Measurements from ENCODE around the gene OTX2. TPM values are rescaled to one million over a fixed set of nuclear protein-coding genes. Genes with fewer than 3 reads are reported as not detected.

Gene OTX2
- total RNA-seq, 1 experiment from 2014 or later: not detected

DNA sequence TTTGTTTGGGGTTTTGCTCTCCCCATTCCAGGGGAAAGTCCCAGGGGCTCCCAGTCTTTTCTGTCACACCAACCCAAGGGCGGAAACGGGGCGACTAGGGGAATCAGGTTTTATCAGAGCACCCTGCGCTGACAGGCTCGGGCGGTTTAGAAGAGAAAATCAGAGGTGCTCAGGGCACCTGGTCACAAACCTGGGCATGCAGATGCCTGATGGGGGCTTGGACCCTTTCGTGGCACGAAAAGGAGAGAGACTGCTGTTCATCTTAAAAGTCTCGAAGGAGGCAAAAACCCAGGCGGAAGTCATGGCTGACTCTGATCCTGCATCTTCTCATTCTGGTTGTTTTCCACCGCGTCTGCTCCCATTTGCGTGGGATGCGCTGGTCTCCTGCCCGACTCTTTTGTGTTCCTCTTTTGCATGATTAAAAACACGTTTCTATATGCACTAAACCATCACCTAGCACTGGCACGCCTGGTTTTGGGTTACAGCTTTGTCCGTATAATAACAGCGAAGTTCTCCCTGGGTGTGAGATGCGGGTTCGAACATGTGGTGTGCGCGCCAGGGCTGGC lies 13.2 kb downstream of the OTX2 start:
- no peak for DNase-seq (ENCODE audit: low read depth)

GRCh38 chr14:56796259-56796658 lies 14.0 kb downstream of the OTX2 start:
- no peak for DNase-seq (ENCODE audit: low read depth)

DNA sequence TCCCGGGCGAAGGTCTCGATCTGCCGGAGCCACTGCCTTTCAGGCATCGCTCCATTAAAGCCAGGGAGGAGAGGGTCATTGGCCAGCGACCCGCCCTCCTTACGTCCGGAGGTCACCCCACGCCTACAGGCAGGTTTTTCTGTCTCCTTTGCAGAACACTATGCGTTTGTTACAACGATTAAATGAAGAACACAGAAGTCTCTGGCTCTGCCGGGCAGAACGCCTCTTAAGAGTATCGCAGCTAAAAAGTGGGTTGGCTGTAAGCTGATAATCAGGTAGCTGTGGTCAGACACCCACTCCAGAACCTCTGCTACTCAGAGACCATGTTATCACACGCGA lies 15.0 kb downstream of the OTX2 start:
- no peak for DNase-seq (ENCODE audit: low read depth)

- no peak for DNase-seq (ENCODE audit: low read depth)
Observed at GRCh38 chr14:56794557-56795283, 15.6 kb downstream of the OTX2 start.

DNA sequence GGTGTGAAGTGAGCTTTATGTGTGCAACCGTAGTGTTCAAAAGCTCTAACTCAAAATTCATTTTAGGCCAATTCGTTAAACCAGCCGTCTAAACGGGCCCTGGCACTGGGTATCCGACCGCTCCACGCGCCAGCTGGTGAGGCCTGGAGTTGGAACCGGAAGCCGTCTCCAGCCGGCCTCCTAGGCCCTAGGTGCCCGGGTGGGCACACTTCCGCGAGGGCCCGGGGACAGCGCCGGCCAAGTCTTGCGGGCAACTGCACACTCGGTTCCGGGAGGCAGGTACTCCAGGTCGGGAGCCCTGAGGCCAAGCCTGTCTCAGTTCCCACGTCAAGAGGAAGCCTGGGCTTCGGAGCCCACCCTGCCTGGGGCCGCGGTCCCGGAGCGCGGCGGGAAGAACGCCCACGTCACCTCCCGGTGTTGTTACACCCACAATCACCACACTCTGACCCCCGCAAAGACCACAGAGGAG lies 16.2 kb downstream of the OTX2 start:
- DNase-seq (ENCODE audit: low read depth): no peak

DNA sequence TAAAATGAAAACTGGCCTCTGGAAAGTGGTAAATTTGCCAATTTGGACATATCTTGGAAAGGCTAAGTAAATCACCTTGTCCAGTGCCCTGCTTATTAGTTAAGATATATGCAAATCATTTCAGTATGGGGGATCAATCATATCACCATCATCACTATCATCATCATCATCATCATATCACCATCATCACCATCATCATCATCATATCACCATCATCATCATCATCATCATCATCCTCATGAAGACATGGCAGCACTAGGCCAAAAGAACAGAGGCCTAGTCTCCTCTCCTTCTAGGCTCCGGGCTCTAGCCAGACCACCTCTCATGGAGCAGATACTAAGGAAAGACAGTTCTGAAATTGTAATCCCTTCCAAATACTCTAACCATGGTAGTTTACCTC lies 20.3 kb downstream of the OTX2 start:
- DNase-seq (ENCODE audit: low read depth): no peak

- DNase-seq (ENCODE audit: low read depth): no peak
Observed at GRCh38 chr14:56787530-56787929, 22.7 kb downstream of the OTX2 start.

- DNase-seq (ENCODE audit: low read depth): no peak
Observed at GRCh38 chr14:56782711-56783110, 27.6 kb downstream of the OTX2 start.

GRCh38 chr14:56774503-56774902 lies 35.8 kb downstream of the OTX2 start:
- no peak for DNase-seq (ENCODE audit: low read depth)

GRCh38 chr14:56770512-56770911 lies 39.8 kb downstream of the OTX2 start:
- no peak for DNase-seq (ENCODE audit: low read depth)

- no peak for DNase-seq (ENCODE audit: low read depth)
Observed at GRCh38 chr14:56760164-56760914, 49.9 kb downstream of the OTX2 start.

- no peak for DNase-seq (ENCODE audit: low read depth)
Observed at GRCh38 chr14:56759633-56760032, 50.6 kb downstream of the OTX2 start.

- DNase-seq (ENCODE audit: low read depth): no peak
Observed at GRCh38 chr14:56759094-56759493, 51.2 kb downstream of the OTX2 start.

GRCh38 chr14:56754921-56755320 lies 55.4 kb downstream of the OTX2 start:
- DNase-seq (ENCODE audit: low read depth): no peak

DNA sequence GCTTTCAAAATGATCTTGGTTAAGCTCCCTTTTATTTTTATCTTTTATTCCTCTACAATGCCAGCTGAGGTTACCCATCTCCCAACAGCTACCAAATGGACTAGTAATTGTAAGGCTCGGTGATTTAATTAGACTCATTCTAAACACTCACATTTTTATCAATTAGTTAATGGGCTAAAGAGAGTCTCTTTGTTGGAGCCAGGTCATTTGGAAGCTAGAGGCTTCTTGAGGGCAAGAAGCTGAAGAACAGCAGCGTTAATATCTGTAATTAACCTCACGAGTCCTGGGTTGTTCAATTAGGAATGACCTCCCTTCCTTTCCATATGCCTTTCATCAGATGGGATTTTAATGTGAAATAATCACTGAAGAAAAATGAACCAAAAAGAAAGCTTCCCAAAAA lies 56.9 kb downstream of the OTX2 start:
- DNase-seq (ENCODE audit: low read depth): no peak

- DNase-seq (ENCODE audit: low read depth): no peak
Observed at GRCh38 chr14:56752428-56752827, 57.9 kb downstream of the OTX2 start.

GRCh38 chr14:56751471-56751870 lies 58.8 kb downstream of the OTX2 start:
- no peak for DNase-seq (ENCODE audit: low read depth)

Small RNA genes lying within 50 kb of the gene (small RNA-seq; reads per million reads assigned to genes)
- gene RN7SL461P (not detected), gene RNU6-1204P (not detected)

Other genes starting within 250 kb of the OTX2 start
- gene TMEM260, start 230.7 kb downstream of the OTX2 start, total RNA-seq (2014; rRNA removed; shearing (Covaris generic)): 6.8 and 8.9 TPM in 2 replicates